Stimulated activated CD4-positive, alpha-beta T cell treated with anti-CD3 and anti-CD28 coated beads, Interleukin-4, amount 100 ng/mL, for 48 hours (primary cell): Measurements from ENCODE around the gene APEX1.
"Not testable (repeated sequence)": the region's sequence is repeated elsewhere in the genome, so short reads cannot be mapped to it uniquely, and the experiment has no call there.

ENCODE experiments used
- DNase-seq, 2 donors: peaks; one replicate each; pipeline ENCODE4 v3.0.0-alpha.2; 2020; ENCODE audit warnings: low read depth in 2 of 2

APEX1 gene

DNA sequence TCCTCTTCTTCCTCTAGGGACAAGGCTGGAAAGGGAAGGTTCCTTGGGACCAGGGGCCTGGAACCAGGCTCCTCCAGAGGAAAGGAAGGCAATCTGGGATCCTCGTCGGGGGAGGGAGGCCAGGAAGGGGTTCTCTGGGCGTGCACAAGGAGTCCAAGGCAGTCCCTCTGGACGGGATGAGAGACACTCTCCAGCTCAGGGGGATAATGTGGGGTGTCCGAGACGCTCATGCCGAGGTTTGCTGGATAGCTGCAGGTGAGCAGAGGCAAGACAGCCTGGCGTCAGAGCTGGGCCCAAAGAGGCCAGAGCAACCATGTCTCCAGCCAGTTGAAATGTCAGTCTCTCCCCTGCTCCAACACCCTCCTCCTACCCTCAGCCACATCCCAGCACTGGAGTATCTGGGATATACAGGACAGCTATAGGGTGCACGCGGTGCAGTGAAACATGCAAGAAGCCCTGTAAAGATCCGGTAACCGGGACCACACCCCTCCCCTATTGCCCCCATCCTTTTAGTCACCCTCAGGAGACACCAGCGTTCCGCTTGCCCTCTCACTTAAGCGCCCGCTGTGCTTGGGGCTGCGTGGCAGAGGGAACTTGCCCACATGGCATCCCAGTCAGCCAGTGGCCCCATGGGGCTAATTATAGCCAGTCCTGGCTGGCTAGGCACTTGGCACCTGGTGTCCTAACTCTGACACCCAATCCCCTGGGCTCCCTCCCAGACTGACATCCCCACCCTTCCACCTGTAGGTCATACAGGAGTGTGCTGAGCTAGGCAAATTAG lies 19.3 kb upstream of the APEX1 start, which contains the start of gene KLHL33:
KLHL33 (minus strand) TSS at position 585 of the 781 bp plus-strand sequence; CDS start at position 230, 355 bp downstream.
- no peak for DNase-seq

DNA sequence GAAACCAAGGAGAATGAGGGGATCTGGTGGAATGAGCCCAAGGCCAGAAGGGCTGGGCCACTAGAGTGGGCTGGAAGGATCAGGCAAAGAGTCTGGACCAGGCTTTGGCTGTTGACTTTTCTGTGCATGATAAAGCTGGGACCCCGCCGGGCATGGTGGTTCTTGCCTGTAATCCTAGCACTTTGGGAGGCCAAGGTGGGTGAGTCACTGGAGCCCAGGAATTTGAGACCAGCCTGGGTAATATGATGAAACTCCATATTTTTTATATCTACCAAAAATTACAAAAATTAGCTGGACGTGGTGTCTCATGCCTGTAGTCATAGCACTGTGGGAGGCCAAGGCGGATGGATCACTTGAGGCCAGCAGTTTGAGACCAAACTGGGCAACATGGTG lies 18.7 kb upstream of the APEX1 start:
- no peak for DNase-seq

- DNase-seq, result no peak
Measured at GRCh38 chr14:20438664-20439063, 16.4 kb upstream of the APEX1 start.

DNA sequence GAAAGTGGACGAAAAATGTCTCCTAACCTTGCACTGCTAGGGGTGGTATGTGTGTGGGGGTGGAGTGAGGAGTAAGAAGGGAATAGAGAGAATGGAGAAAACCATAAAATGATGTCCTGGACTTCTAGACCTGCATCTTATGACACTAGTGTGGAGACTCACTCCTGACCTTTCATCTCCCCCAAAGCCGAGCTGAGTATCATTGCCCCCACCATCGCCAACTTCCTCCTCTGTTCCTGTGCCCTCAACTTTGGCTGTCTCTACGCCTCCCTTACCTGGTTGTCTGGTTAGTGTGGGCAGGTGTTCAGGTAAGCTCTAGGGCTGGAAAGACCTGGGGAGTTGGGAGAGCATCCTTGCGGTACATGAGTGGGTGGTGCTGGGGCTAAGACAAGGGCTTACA lies 14.6 kb upstream of the APEX1 start:
- no peak for DNase-seq

GRCh38 chr14:20440882-20441281 lies 14.1 kb upstream of the APEX1 start:
- peak in 1 of 2 donors; percentile 5 for DNase-seq

GRCh38 chr14:20441461-20441860 lies 13.6 kb upstream of the APEX1 start:
- no peak for DNase-seq

GRCh38 chr14:20443650-20444049 lies 11.4 kb upstream of the APEX1 start:
- DNase-seq, result not testable (repeated sequence)

GRCh38 chr14:20446889-20447288 lies 8.1 kb upstream of the APEX1 start:
- DNase-seq, result no peak

GRCh38 chr14:20452831-20453230 lies 2.2 kb upstream of the APEX1 start:
- DNase-seq, result not testable (repeated sequence)

GRCh38 chr14:20455355-20456300 lies 602 bp downstream of the APEX1 start:
- peak in 1 of 2 donors; percentile 75 for DNase-seq

DNA sequence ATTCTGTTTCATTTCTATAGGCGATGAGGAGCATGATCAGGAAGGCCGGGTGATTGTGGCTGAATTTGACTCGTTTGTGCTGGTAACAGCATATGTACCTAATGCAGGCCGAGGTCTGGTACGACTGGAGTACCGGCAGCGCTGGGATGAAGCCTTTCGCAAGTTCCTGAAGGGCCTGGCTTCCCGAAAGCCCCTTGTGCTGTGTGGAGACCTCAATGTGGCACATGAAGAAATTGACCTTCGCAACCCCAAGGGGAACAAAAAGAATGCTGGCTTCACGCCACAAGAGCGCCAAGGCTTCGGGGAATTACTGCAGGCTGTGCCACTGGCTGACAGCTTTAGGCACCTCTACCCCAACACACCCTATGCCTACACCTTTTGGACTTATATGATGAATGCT lies 1.9 kb downstream of the APEX1 start:
- no peak for DNase-seq

DNA sequence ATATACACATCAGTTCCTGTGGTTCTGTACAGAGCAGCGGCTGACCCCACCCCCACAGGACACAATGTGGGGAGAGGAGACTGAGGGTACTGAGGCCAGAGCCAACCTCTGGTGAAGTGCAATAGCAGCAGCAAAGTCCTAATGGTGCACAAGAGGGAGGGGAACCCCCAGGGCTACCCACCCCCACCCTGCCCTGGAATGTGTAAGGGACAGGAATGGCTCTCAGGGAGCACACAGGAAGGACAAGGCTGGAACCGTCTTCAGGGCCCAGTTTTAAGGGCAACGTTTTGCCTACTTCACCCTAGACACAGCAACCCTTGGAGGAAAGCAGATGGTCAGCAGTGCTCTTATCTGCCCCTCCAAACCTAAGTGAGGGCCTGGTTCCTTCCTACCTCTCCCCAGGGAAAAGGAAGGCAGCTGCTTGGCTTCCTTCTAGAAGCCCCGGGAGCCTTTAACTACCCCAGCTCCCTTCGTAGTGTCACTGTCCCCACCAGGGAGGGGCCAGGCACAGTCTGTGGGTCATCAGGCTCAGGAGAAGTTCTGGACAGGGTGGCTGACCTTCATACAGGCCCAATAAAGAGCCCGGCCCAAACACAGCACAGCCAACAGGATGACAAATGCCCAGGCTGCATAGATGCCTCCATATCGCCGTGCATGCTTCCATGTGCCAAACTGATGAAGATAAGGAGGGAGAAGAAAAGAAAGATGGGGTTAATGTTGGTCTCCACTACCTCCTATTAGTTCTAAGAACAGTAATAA lies 3.2 kb downstream of the APEX1 start:
- DNase-seq, result no peak

DNA sequence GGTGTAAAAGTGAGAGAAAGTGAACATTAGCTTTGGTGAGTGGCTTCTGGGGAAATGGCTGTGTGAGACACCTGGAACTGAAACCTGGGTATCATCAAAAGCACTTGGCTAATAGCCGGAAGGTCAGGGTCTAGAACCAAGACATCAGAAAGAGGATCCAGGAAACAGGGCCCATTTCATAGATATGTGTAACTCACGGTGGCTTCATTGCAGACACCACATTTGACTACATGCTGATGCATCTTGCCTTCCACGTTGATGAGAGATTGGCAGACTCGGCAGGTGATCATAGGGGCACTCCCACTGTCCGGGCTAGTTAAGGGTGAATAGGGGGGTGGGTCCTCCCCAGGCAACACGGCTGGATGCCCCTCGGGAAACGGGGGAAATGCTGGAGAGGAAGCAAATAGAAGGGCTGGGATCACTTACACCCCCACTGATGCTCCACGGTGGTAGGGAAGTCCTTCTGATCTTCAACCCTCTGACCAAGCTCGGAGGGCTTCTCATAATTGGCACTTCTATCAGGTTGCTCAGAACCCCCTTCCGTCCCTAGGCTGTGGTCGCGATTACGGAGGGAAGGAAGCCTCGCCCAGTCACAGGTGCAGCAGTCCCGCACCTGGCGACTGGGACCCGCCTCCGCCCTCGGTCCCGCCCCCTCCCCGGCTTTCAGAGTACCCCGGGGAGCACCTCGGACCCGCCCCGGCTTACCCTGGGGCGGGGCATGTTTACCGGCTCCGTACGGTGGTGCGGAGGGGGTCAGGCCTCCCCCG lies 5.6 kb downstream of the APEX1 start:
- DNase-seq, result peak in 1 of 2 donors; percentile 32

- peak; percentile 93 to 98 for DNase-seq
Measured at GRCh38 chr14:20461225-20462141, 6.5 kb downstream of the APEX1 start, which contains the start of gene PIP4P1. Gene PIP4P1, minus strand, starts transcription at chr14:20461434. Its CDS starts 109 bp downstream, at chr14:20461325.

DNA sequence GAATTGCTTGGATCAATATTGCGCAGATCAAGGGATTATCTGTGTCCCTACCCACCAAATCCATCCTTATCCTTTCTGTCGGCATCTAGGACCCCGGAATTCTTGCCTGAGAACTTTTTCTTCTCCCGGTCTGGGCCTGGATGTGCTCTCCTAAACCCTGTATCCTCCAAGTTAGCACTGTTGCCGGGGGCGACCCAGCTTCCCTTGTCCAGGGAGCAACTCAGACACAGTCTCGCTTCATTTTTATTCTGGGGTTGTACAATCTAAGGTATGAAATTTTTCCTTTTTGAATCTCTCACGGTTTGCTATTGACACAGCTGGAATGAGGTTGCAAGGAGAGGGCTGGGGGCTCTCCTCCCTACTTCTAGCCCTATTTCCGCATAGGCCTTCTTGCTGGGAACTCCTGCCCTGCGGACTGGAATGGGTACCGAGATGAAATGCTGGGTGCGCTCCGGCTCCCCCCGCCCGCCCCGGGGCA lies 13.8 kb downstream of the APEX1 start:
- no peak for DNase-seq

DNA sequence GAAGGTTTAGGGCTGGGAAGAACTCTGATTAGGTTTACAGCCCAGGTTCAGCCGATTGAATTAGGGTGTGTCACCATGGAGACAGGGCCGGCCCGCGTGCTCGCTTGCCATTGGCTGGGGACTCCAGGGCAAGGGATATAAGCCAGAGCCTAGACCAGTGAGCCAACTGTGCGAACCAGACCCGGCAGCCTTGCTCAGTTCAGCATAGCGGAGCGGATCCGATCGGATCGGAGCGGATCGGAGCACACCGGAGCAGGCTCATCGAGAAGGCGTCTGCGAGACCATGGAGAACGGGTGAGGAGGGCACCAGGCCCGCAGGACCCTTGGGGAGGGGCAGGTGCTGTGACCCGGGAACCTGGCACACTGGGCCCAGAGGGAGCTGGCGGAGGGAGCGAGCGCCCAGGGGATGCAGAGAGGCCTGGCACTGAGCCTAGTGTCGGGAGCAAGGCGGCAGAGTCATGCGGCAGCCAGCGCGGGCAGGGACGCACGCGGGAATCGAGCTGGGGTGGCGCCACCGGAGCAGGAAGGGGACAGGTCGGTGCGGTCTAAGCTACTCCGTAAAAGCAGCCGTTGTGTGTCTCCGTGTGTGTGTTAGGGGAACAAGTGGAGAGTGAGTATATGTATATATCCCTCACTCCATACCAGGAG lies 14.3 kb downstream of the APEX1 start, which contains the start of gene PNP:
PNP (plus strand) TSS at position 165 of the 648 bp plus-strand sequence; CDS start at position 284, 119 bp downstream.
- DNase-seq, result peak; percentile 79 to 87

DNA sequence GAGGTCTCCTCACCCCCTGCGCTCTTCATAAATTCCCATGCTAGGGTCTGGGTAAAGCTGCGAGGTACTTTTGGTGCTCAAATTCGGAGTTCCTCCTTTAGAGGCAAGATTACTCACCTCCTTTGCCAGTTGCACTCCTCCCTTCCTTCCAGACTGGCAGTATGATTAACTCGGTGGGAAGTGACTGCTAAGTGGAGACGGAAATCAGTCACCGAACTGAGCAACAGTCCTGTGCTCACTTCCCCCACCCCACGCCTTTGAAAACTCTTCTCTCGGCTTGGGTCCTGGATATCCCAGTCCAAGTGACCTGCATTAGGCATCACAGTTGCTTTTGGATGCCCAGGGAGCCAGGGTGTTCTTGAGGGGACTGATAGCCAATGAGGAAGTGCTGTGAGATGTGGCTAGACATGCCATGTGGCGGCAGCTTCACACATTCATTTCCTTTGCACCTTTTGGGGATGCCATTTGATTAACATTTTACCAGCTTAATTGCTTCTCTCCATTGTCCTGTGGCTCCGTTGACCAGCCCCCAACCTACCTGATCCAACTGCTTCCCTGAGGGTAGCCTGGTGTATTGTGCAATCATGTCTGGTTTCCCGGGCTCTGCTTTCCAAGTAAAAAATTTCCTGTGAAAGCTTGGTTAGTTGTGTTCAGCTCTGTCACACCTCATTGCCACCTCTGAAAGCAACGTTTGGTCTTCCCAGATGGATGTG lies 15.0 kb downstream of the APEX1 start:
- DNase-seq, result peak; percentile 39 to 58

DNA sequence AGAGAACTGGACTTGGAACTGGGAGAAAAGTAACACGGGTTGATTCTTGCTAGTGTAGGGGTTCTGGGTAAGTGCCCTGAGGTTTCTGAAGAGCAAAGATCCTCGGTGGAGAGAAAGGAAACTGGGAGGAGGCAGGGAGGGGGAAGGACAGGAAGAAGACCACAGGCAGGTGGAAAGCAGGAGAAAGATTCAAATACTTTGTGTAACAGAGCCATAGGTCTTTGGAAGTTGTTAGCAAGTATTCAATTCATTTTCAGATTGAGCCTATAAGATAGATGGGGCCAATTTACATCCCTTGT lies 15.5 kb downstream of the APEX1 start:
- DNase-seq, result no peak
